OCI-LY1 (cell line): ENCODE results near the gene NLRP9.

Experiments used
- H2AFZ ChIP-seq: fragments of 200-600 bp; sonication (generic), shearing (Covaris generic); 2 replicates; pipeline ENCODE4 v1.6.0; 2014; ENCODE audit warnings: antibody characterized with exemption, mild to moderate bottlenecking, low read length
- H3F3A ChIP-seq: fragments of 200-600 bp; sonication (generic), shearing (Covaris generic); 2 replicates; pipeline ENCODE4 v1.6.0; 2014; ENCODE audit warnings: mild to moderate bottlenecking, antibody characterized with exemption, low read length, moderate library complexity; ENCODE audit not compliant: insufficient read depth
- H3K27ac ChIP-seq: fragments of 200-600 bp; sonication (generic); 2 replicates; pipeline ENCODE4 v1.5.1; 2014; ENCODE audit warnings: low read length, mixed run types, mild to moderate bottlenecking, low read depth; ENCODE audit not compliant: poor library complexity, severe bottlenecking
- H3K27me3 ChIP-seq: fragments of 200-600 bp; sonication (generic); 2 replicates; pipeline ENCODE4 v1.6.0; 2014; ENCODE audit warnings: antibody characterized with exemption, mild to moderate bottlenecking, low read length, moderate library complexity; ENCODE audit not compliant: insufficient read depth
- H3K36me3 ChIP-seq: fragments of 200-600 bp; sonication (generic); 2 replicates; pipeline ENCODE4 v1.6.1; 2014; ENCODE audit warnings: mild to moderate bottlenecking, antibody characterized with exemption, low read length, moderate library complexity, mixed read lengths; ENCODE audit not compliant: insufficient read depth
- H3K4me1 ChIP-seq: fragments of 200-600 bp; sonication (generic); 2 replicates; pipeline ENCODE4 v1.5.1; 2014; ENCODE audit warnings: mild to moderate bottlenecking, low read length, moderate library complexity; ENCODE audit not compliant: insufficient read depth, severe bottlenecking
- H3K4me2 ChIP-seq: fragments of 200-600 bp; sonication (generic), shearing (Covaris generic); 2 replicates; pipeline ENCODE4 v1.6.1; 2014; ENCODE audit warnings: low read length
- H3K4me3 ChIP-seq: fragments of 200-600 bp; sonication (generic); 2 replicates; pipeline ENCODE4 v1.5.1; 2014; ENCODE audit warnings: low read length, low read depth, mild to moderate bottlenecking, mixed read lengths; ENCODE audit not compliant: poor library complexity, severe bottlenecking
- H3K79me2 ChIP-seq: fragments of 200-600 bp; shearing (Covaris generic); 2 replicates; pipeline ENCODE4 v1.6.1; 2016; ENCODE audit warnings: mixed run types, low read length, mixed read lengths; ENCODE audit not compliant: insufficient read depth
- H3K9ac ChIP-seq: fragments of 200-600 bp; sonication (generic), shearing (Covaris generic); 2 replicates; pipeline ENCODE4 v1.6.1; 2014; ENCODE audit warnings: mild to moderate bottlenecking, low read length, mixed read lengths
- H3K9me2 ChIP-seq: fragments of 200-600 bp; sonication (generic), shearing (Covaris generic); 2 replicates; pipeline ENCODE4 v1.6.1; 2014; ENCODE audit warnings: low read depth, mild to moderate bottlenecking, low read length, mixed read lengths
- H3K9me3 ChIP-seq: fragments of 200-600 bp; shearing (Covaris generic); 2 replicates; pipeline ENCODE4 v1.6.1; 2014; ENCODE audit warnings: low read length, mixed read lengths
- H4K20me1 ChIP-seq: fragments of 200-600 bp; sonication (generic), shearing (Covaris generic); 2 replicates; pipeline ENCODE4 v1.6.0; 2016; ENCODE audit warnings: mild to moderate bottlenecking, low read length; ENCODE audit not compliant: insufficient read depth
- CTCF ChIP-seq: fragments of 200-600 bp; sonication (generic), shearing (Covaris generic); IDR thresholded peaks from 2 replicates; pipeline ENCODE4 v1.5.1; 2017; ENCODE audit warnings: mild to moderate bottlenecking, antibody characterized with exemption, low read length, moderate library complexity, mixed read lengths
- EZH2 ChIP-seq: fragments of 200-600 bp; sonication (generic), shearing (Covaris generic); IDR thresholded peaks from 2 replicates; pipeline ENCODE4 v1.8.0; 2017; ENCODE audit warnings: borderline replicate concordance, mixed run types, mild to moderate bottlenecking, antibody characterized with exemption, low read length, moderate library complexity, mixed read lengths

Gene NLRP9

GRCh38 chr19:55696301-55697068 is 41.7 kb downstream of the NLRP9 start:
- H2AFZ ChIP-seq = no peak overlapping the region
- no peaks in the 10 kb centered on the region for H3K9me2 ChIP-seq
- H4K20me1 ChIP-seq = no peaks in the 10 kb centered on the region
- H3K79me2 ChIP-seq = no peaks in the 10 kb centered on the region
- no peaks in the 10 kb centered on the region for H3K4me1 ChIP-seq
- H3K9me3 ChIP-seq = no peaks in the 10 kb centered on the region
- H3K4me2 ChIP-seq = no peak overlapping the region
- H3K4me3 ChIP-seq = no peak overlapping the region
- peaks cover 77% of the 10 kb centered on the region for H3K36me3 ChIP-seq
- TF ChIP-seq EZH2 (no peak), CTCF (no peak)
- no peaks in the 10 kb centered on the region for H3F3A ChIP-seq
- H3K27me3 ChIP-seq = no peaks in the 10 kb centered on the region
- H3K27ac ChIP-seq = no peak overlapping the region
- H3K9ac ChIP-seq = no peak overlapping the region

- Histone ChIP-seq H3K4me1 (no peaks in the 10 kb centered on the region), H3K27me3 (no peaks in the 10 kb centered on the region), H3K9me2 (no peaks in the 10 kb centered on the region), H3K4me2 (no peak overlapping the region), H3K79me2 (no peaks in the 10 kb centered on the region), H3F3A (no peaks in the 10 kb centered on the region), H4K20me1 (no peaks in the 10 kb centered on the region), H3K9ac (no peak overlapping the region), H3K9me3 (no peaks in the 10 kb centered on the region), H3K36me3 (peaks cover 83% of the 10 kb centered on the region), H3K27ac (no peak overlapping the region), H2AFZ (no peak overlapping the region), H3K4me3 (no peak overlapping the region)
- TF ChIP-seq EZH2 = no peak
- no peak for TF ChIP-seq CTCF
Observed at GRCh38 chr19:55695511-55696290, 42.5 kb downstream of the NLRP9 start.

- H4K20me1 ChIP-seq = no peaks in the 10 kb centered on the region
- no peak overlapping the region for H3K9ac ChIP-seq
- TF ChIP-seq EZH2 (no peak), CTCF (no peak)
- H3K4me3 ChIP-seq = no peak overlapping the region
- H3F3A ChIP-seq = no peaks in the 10 kb centered on the region
- peaks cover 86% of the 10 kb centered on the region for H3K36me3 ChIP-seq
- no peaks in the 10 kb centered on the region for H3K27me3 ChIP-seq
- no peaks in the 10 kb centered on the region for H3K9me3 ChIP-seq
- H3K4me1 ChIP-seq = no peaks in the 10 kb centered on the region
- H3K79me2 ChIP-seq = no peaks in the 10 kb centered on the region
- no peak overlapping the region for H3K4me2 ChIP-seq
- H2AFZ ChIP-seq = no peak overlapping the region
- H3K27ac ChIP-seq = no peak overlapping the region
- no peaks in the 10 kb centered on the region for H3K9me2 ChIP-seq
Observed at GRCh38 chr19:55694656-55695491, 43.3 kb downstream of the NLRP9 start.
